Osteocyte (in vitro differentiated cells): Measurements from ENCODE around the gene PLCB1. TPM values are rescaled to one million over a fixed set of nuclear protein-coding genes. Genes with fewer than 3 reads are reported as not detected.

Source experiments
- DNase-seq: peaks from one replicate; pipeline ENCODE4 v3.0.0; 2021; ENCODE audit warnings: mixed read lengths; ENCODE audit not compliant: unreplicated experiment; ENCODE audit errors: extremely low spot score
- H3K27ac Mint-ChIP-seq: one replicate; pipeline ENCODE4 v1.8.0; 2021; ENCODE audit warnings: mild to moderate bottlenecking, mixed read lengths; ENCODE audit not compliant: unreplicated experiment
- H3K27me3 Mint-ChIP-seq: one replicate; pipeline ENCODE4 v1.8.0; 2021; ENCODE audit warnings: mixed read lengths; ENCODE audit not compliant: unreplicated experiment
- H3K36me3 Mint-ChIP-seq: one replicate; pipeline ENCODE4 v1.8.0; 2021; ENCODE audit warnings: mixed read lengths; ENCODE audit not compliant: unreplicated experiment
- H3K4me1 Mint-ChIP-seq: one replicate; pipeline ENCODE4 v1.8.0; 2021; ENCODE audit warnings: mixed read lengths; ENCODE audit not compliant: unreplicated experiment
- H3K4me3 Mint-ChIP-seq: one replicate; pipeline ENCODE4 v1.8.0; 2021; ENCODE audit warnings: mild to moderate bottlenecking, moderate library complexity, mixed read lengths; ENCODE audit not compliant: unreplicated experiment
- H3K9me3 Mint-ChIP-seq: one replicate; pipeline ENCODE4 v1.8.0; 2021; ENCODE audit warnings: mixed read lengths; ENCODE audit not compliant: unreplicated experiment
- total RNA-seq: library from RNA; stranded (reverse); gene quantifications from 2 replicates; pipeline ENCODE4 v1.2.1, GENCODE V29; 2021
- TF ChIP-seq, protein P1 (sequence below): fragments of 200-600 bp; sonication (generic); IDR thresholded peaks from 2 replicates; pipeline ENCODE4 v1.5.0; 2021; ENCODE audit warnings: antibody characterized with exemption, mild to moderate bottlenecking, moderate library complexity

Gene PLCB1
- total RNA-seq, 1 donor from 2014 or later = 33.3 TPM

DNA sequence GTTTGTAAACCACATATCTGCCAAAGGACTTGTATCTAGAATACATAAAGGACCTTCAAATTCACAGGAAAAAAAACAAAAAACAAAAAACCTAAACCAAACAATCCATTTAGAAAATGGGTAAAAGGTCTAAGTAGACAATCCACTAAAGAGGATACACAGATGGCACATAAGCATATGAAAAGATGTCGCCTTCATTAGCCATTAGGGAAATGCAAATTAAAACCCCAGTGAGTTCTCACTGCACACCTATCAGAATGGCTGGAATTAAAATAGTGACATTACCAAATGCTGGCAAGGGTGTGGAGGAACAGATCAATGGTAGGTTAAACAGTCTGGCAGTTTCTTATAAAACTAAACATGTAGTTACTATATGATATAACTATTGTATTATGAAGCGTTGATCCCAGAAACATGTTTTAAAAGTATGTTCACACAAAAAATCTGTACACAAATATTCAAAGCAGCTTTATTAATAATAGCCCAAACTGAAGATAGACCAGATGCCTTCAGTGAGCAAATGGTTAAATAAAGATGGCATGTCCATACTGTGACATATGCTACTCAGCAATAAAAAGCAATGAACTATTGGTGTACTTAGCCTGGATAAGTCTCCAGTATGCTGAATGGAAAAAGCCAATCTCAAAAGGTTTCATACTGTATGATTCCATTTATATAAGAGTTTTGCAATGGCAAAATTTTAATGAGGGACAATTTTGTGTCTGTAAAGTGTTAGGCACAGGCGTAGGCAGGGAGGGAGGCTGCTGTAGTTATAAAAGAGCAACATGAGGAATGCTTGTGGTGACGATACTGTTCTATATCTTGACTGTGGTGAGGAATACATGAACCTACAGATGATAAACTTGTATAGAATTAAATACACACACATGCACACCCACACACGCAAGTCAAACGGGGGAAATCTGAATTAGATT, 43.9 kb downstream of the PLCB1 start:
- peaks cover 14% of the 10 kb centered on the region for H3K4me1 Mint-ChIP-seq
- peaks cover 14% of the 10 kb centered on the region for H3K36me3 Mint-ChIP-seq
- peaks cover 4% of the 10 kb centered on the region for H3K9me3 Mint-ChIP-seq
- H3K27ac Mint-ChIP-seq = no peak overlapping the region
- no peak for DNase-seq
- no peaks in the 10 kb centered on the region for H3K27me3 Mint-ChIP-seq
- no peak overlapping the region for H3K4me3 Mint-ChIP-seq
- TF ChIP-seq, protein P1, sequence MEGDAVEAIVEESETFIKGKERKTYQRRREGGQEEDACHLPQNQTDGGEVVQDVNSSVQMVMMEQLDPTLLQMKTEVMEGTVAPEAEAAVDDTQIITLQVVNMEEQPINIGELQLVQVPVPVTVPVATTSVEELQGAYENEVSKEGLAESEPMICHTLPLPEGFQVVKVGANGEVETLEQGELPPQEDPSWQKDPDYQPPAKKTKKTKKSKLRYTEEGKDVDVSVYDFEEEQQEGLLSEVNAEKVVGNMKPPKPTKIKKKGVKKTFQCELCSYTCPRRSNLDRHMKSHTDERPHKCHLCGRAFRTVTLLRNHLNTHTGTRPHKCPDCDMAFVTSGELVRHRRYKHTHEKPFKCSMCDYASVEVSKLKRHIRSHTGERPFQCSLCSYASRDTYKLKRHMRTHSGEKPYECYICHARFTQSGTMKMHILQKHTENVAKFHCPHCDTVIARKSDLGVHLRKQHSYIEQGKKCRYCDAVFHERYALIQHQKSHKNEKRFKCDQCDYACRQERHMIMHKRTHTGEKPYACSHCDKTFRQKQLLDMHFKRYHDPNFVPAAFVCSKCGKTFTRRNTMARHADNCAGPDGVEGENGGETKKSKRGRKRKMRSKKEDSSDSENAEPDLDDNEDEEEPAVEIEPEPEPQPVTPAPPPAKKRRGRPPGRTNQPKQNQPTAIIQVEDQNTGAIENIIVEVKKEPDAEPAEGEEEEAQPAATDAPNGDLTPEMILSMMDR = no peak

DNA sequence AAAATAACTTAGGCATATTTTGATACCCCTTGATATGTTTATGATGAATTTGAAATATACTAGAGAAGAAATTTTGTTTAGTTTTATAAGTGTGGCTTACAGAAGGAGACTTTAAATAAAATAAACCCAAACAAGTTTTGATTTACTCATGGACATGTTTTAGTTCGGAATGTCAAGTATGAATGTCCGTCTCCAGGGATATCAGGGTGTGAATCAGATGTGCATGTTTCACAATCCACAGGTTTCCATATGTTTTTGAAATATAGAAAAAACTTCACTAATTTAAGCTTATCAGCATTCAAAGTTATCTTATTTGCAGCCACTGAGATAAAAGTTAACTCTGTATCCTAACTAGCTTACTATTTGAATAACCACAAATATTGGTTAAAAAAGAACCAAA, 51.5 kb downstream of the PLCB1 start:
- Mint-ChIP-seq H3K9me3 (no peaks in the 10 kb centered on the region), H3K4me3 (no peak overlapping the region), H3K4me1 (peaks cover 23% of the 10 kb centered on the region), H3K27ac (peak overlapping the region; percentile 12), H3K36me3 (peaks cover 3% of the 10 kb centered on the region), H3K27me3 (peaks cover 2% of the 10 kb centered on the region)
- TF ChIP-seq, protein P1 = no peak
- no peak for DNase-seq

DNA sequence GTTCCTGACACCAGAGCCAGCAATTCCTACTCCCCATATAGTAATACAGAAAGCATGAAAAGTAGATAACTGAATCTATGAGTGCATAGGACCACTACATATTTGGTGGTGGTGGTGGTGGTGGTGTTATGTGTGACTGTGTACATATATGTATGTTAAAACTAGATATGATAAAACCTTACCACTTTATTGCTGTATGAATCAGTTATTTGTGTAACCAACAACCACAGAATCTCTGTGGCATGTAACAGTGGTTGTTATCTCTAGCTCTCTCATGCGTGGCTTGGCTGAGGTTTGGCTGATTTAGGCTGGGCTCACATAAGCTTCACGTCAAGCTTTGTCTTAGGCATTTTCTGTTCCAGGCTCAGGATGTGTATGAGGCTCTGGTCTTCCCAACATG, 55.7 kb downstream of the PLCB1 start:
- DNase-seq = no peak
- Mint-ChIP-seq H3K27ac (no peak overlapping the region), H3K9me3 (no peaks in the 10 kb centered on the region), H3K4me1 (peaks cover 27% of the 10 kb centered on the region), H3K36me3 (peaks cover 3% of the 10 kb centered on the region), H3K27me3 (peaks cover 2% of the 10 kb centered on the region), H3K4me3 (no peak overlapping the region)
- TF ChIP-seq, protein P1 = no peak

DNA sequence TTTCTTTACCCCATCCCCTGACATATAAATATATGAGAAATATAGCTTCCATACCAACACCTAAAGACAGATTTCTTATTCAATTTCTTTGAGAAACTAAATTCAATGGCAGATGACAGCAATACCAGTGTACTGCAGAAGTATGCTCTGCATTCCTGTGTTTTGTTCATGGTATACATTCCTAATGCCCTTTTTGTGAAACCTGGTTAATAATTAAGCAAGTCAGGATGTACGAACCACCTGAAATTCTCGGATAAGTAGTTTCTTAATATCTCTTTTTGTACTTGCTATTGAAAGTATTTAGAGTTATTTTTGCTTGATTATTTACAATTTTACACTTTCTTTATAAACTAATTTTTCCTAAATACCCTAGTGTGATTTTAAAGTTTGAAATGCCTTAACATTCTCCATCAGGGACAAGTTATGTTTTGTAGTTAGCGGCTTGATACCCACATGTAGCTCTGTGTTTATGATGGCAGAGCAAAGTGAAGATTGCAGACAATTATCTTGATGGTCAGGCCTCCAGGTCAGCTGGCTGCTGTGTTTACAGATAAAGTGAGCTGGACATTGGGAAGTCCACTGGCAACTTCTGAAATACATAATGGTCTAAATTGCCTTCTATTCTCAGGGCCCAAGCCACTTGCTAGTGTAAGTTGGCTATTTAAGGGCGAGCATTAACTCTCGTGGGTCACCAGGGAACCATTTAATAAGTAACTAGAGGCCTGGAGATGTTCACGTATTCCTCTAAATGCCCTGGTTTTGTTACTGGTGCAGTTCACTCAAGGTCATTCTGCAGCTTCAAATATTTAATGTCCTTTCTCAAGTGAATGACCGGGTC, 58.2 kb downstream of the PLCB1 start:
- Mint-ChIP-seq H3K27me3 (no peaks in the 10 kb centered on the region), H3K27ac (no peak overlapping the region), H3K36me3 (peaks cover 13% of the 10 kb centered on the region), H3K4me1 (peaks cover 22% of the 10 kb centered on the region), H3K9me3 (peaks cover 5% of the 10 kb centered on the region), H3K4me3 (no peak overlapping the region)
- DNase-seq = no peak
- TF ChIP-seq, protein P1 = no peak

DNA sequence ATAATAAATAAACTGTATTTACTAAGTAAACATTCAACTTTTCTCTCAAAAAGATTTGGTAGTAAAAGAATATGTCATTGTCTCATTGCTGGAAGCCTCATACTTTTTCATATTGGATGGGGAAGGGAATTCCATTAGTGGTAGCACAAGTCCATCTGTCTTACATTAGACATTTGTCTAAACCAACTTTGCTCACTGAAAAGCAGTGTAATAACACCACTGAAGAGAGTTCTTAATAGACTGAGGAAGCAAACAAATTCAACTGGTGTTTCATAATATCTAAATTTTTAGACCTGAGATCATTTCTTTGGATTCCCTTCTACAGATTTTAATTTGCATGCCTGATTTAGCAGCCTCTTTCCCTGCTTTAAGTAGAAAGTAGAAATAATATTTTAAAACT, 62.7 kb downstream of the PLCB1 start:
- peaks cover 14% of the 10 kb centered on the region for H3K36me3 Mint-ChIP-seq
- peaks cover 14% of the 10 kb centered on the region for H3K9me3 Mint-ChIP-seq
- TF ChIP-seq, protein P1 = no peak
- no peak for DNase-seq
- no peaks in the 10 kb centered on the region for H3K27me3 Mint-ChIP-seq
- H3K4me3 Mint-ChIP-seq = no peak overlapping the region
- H3K4me1 Mint-ChIP-seq = peaks cover 22% of the 10 kb centered on the region
- no peak overlapping the region for H3K27ac Mint-ChIP-seq
